Neuronal stem cell (in vitro differentiated cells): ENCODE measurements around the gene VPS13D.
"Not testable (repeated sequence)": the region's sequence is repeated elsewhere in the genome, so short reads cannot be mapped to it uniquely, and the experiment has no call there.

ENCODE experiments used
- DNase-seq: peaks from one replicate; pipeline ENCODE4 v3.0.0-alpha.2; 2013; ENCODE audit warnings: low spot score
- H2AFZ ChIP-seq: one replicate; pipeline ENCODE4 v1.6.1; 2013; ENCODE audit warnings: mild to moderate bottlenecking, low read length, inconsistent platforms
- H2AK5ac ChIP-seq: 2 replicates; pipeline ENCODE4 v1.6.1; 2013; ENCODE audit warnings: low read depth, mild to moderate bottlenecking, inconsistent platforms, low read length, moderate library complexity, mixed read lengths
- H2BK120ac ChIP-seq: 2 replicates; pipeline ENCODE4 v1.6.1; 2013; ENCODE audit warnings: low read depth, mild to moderate bottlenecking, inconsistent platforms, low read length, moderate library complexity, mixed read lengths
- H2BK12ac ChIP-seq: one replicate; pipeline ENCODE4 v1.6.1; 2013; ENCODE audit warnings: low read length, inconsistent platforms
- H2BK15ac ChIP-seq: 2 replicates; pipeline ENCODE4 v1.6.1; 2013; ENCODE audit warnings: mild to moderate bottlenecking, low read length, inconsistent platforms, mixed read lengths
- H2BK5ac ChIP-seq: one replicate; pipeline ENCODE4 v1.6.1; 2013; ENCODE audit warnings: inconsistent platforms, mild to moderate bottlenecking, low read length, moderate library complexity
- H3K14ac ChIP-seq: one replicate; pipeline ENCODE4 v1.6.1; 2013; ENCODE audit warnings: low read length, inconsistent platforms
- H3K18ac ChIP-seq: 2 replicates; pipeline ENCODE4 v1.6.1; 2013; ENCODE audit warnings: low read length, inconsistent platforms
- H3K23ac ChIP-seq: 2 replicates; pipeline ENCODE4 v1.6.1; 2013; ENCODE audit warnings: low read depth, mild to moderate bottlenecking, mixed read lengths, low read length, inconsistent platforms; ENCODE audit not compliant: poor library complexity
- H3K27ac ChIP-seq: replicated peaks from 3 replicates; pipeline ENCODE4 v1.5.1; 2013; ENCODE audit warnings: low read length, inconsistent platforms
- H3K27me3 ChIP-seq, 3 experiments: 2 replicates each; pipeline ENCODE4 v1.6.1; 2013; ENCODE audit warnings: low read length in 3 of 3, mild to moderate bottlenecking in 2 of 3, inconsistent platforms in 1 of 3, low read depth in 1 of 3, mixed read lengths in 1 of 3, moderate library complexity in 1 of 3; ENCODE audit not compliant: control insufficient read depth in 3 of 3, insufficient read depth in 3 of 3
- H3K36me3 ChIP-seq, 2 donors: replicated peaks in 1 of 2; 2 replicates each; pipeline ENCODE4 v1.6.1; 2013; ENCODE audit warnings: low read length in 2 of 2; ENCODE audit not compliant: control insufficient read depth in 2 of 2, insufficient read depth in 2 of 2
- H3K4ac ChIP-seq: 2 replicates; pipeline ENCODE4 v1.6.1; 2013; ENCODE audit warnings: inconsistent platforms, mild to moderate bottlenecking, low read length, moderate library complexity
- H3K4me1 ChIP-seq, 2 donors: 1 replicate in 1 of 2; 2 replicates in 1 of 2; pipeline ENCODE4 v1.6.1; 2013; ENCODE audit warnings: low read length in 2 of 2, low read depth in 1 of 2; ENCODE audit not compliant: control insufficient read depth in 2 of 2, insufficient read depth in 1 of 2
- H3K4me2 ChIP-seq: one replicate; pipeline ENCODE4 v1.6.1; 2013; ENCODE audit warnings: mild to moderate bottlenecking, low read length, inconsistent platforms; ENCODE audit not compliant: insufficient read depth, poor library complexity, severe bottlenecking
- H3K4me3 ChIP-seq, 2 donors: 2 replicates each; pipeline ENCODE4 v1.5.1; 2013; ENCODE audit warnings: low read length in 2 of 2, mild to moderate bottlenecking in 2 of 2, inconsistent platforms in 1 of 2, moderate library complexity in 1 of 2
- H3K79me1 ChIP-seq: one replicate; pipeline ENCODE4 v1.6.1; 2013; ENCODE audit warnings: low read depth, mild to moderate bottlenecking, inconsistent platforms, low read length, moderate library complexity
- H3K9ac ChIP-seq: one replicate; pipeline ENCODE4 v1.6.1; 2013; ENCODE audit warnings: mild to moderate bottlenecking, low read depth, low read length, inconsistent platforms; ENCODE audit not compliant: poor library complexity
- H3K9me3 ChIP-seq, 2 donors: replicated peaks in 1 of 2; 2 replicates each; pipeline versions ENCODE3 to v1.6.1; 2013; ENCODE audit warnings: low read length in 2 of 2, mild to moderate bottlenecking in 2 of 2, inconsistent platforms in 1 of 2, low read depth in 1 of 2, mixed read lengths in 1 of 2, moderate library complexity in 1 of 2; ENCODE audit not compliant: control insufficient read depth in 2 of 2, insufficient read depth in 1 of 2
- H4K8ac ChIP-seq: one replicate; pipeline ENCODE4 v1.6.1; 2013; ENCODE audit warnings: low read depth, mild to moderate bottlenecking, inconsistent platforms, low read length, moderate library complexity
- H4K91ac ChIP-seq: one replicate; pipeline ENCODE4 v1.6.1; 2013; ENCODE audit warnings: low read length, low read depth, mild to moderate bottlenecking, inconsistent platforms; ENCODE audit not compliant: poor library complexity
- whole genome bisulfite sequencing, 2 donors: extraction: QIAGEN DNeasy Blood & Tissue Kit; methylation state at CpG; one replicate each; pipeline ENCODE4 v1.1.7; 2013; ENCODE audit warnings: missing lambda C conversion rate in 2 of 2, mixed read lengths in 1 of 2; ENCODE audit not compliant: insufficient read length in 2 of 2, insufficient replicate concordance in 1 of 2; ENCODE audit errors: extremely low coverage in 2 of 2; 5-methylcytosine and 5-hydroxymethylcytosine counted together

The VPS13D gene

DNA sequence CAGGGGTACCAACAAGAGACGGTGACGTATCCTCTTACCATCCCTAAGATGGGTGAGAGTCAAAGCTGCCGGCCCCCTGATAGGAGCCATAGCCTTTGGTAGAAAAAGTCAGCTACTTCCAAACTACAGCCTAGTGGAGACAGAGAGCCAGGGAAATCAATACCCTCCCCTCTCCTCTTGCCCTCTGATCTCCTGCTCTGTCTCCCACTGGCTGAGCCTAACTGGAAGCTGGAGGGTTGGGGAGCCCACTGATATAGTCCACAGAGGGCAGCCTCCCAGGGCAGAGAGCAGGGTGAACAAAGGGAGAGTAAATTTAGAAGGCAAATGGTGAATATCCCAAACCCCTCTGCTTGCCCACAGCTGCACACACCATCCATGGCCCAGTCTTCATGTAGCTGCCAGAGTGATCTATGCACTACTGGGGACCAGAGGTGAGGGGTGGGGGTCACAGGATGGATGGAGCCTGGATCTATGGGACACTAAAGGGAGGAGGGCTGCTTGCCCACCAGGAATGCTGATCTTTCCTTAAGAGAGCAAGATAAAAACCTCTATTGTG, 308.2 kb downstream of the VPS13D start:
- Histone ChIP-seq H2BK12ac (no peak overlapping the region), H3K4ac (no peak overlapping the region), H3K79me1 (no peaks in the 10 kb centered on the region), H3K27me3 (peaks cover 0 to 7% (median 0%) of the 10 kb centered on the region in 3 experiments), H3K9me3 (no peaks in the 10 kb centered on the region), H2BK15ac (no peak overlapping the region), H2BK5ac (no peak overlapping the region), H3K4me1 (peaks cover 18 to 28% of the 10 kb centered on the region in 2 donors), H3K4me2 (no peak overlapping the region), H3K4me3 (no peak overlapping the region), H3K18ac (no peak overlapping the region), H4K91ac (no peak overlapping the region), H3K36me3 (no peaks in the 10 kb centered on the region), H3K9ac (no peak overlapping the region), H3K23ac (no peak overlapping the region), H2AFZ (peak overlapping the region; percentile 5), H4K8ac (no peak overlapping the region), H3K27ac (no peak overlapping the region), H3K14ac (no peak overlapping the region), H2AK5ac (peak overlapping the region; percentile 20), H2BK120ac (no peak overlapping the region)
- no CpG with 5 or more reads among the region's 3 CpGs for WGBS, 2 donors
- DNase-seq, result no peak

DNA sequence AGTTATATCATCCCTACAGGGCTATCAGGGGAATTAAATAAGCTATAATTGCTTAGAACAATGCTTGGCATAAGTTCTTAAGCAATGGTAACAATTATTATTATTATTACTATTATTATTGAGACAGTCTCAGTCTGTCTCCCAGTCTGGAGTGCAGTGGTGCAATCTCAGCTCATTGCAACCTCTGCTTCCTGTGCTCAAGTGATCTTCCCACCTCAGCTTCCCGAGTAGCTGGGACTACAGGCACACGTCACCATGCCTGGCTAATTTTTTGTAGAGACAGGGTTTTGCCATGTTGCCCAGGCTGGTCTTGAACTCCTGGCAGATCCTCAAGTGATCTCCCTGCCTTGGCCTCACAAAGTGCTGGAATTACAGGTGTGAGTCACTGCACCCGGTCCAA, 308.7 kb downstream of the VPS13D start:
- H3K79me1 ChIP-seq, H2AFZ ChIP-seq, H3K23ac ChIP-seq, H2BK5ac ChIP-seq, H2BK12ac ChIP-seq, DNase-seq, H3K4me3 ChIP-seq, H4K91ac ChIP-seq, H2BK120ac ChIP-seq, H2AK5ac ChIP-seq, H3K4ac ChIP-seq, H3K14ac ChIP-seq, H3K9ac ChIP-seq, H3K9me3 ChIP-seq, H3K27ac ChIP-seq, H3K4me2 ChIP-seq, H4K8ac ChIP-seq, H2BK15ac ChIP-seq, H3K27me3 ChIP-seq, H3K18ac ChIP-seq, H3K36me3 ChIP-seq: not testable (repeated sequence)
- no CpG with 5 or more reads among the region's 3 CpGs for WGBS, 2 donors
- peaks cover 18 to 28% of the 10 kb centered on the region in 2 donors for H3K4me1 ChIP-seq

- H2AFZ ChIP-seq, result no peak overlapping the region
- WGBS, 2 donors, result no CpG with 5 or more reads among the region's 2 CpGs
These were observed 309.5 kb downstream of the VPS13D start for GRCh38 chr1:12539320-12539704.

GRCh38 chr1:12539705-12540579, 310.1 kb downstream of the VPS13D start:
- peak; percentile 61 for DNase-seq
- Histone ChIP-seq H3K9me3 (no peaks in the 10 kb centered on the region), H3K79me1 (no peaks in the 10 kb centered on the region), H3K4me1 (peaks cover 18 to 28% of the 10 kb centered on the region in 2 donors), H3K27me3 (peaks cover 0 to 7% (median 0%) of the 10 kb centered on the region in 3 experiments), H3K4me2 (peak overlapping the region; percentile 51), H4K8ac (no peak overlapping the region), H3K9ac (no peak overlapping the region), H2BK5ac (no peak overlapping the region), H3K27ac (no peak overlapping the region), H4K91ac (no peak overlapping the region), H3K4me3 (no peak overlapping the region), H3K4ac (no peak overlapping the region), H3K23ac (no peak overlapping the region), H2BK120ac (no peak overlapping the region), H2AK5ac (peak overlapping the region; percentile 36), H3K18ac (peak overlapping the region; percentile 88), H3K14ac (no peak overlapping the region), H2AFZ (peak overlapping the region; percentile 81), H2BK15ac (no peak overlapping the region), H2BK12ac (no peak overlapping the region), H3K36me3 (no peaks in the 10 kb centered on the region)
- WGBS, 2 donors, result no CpG with 5 or more reads among the region's 34 CpGs

More at GRCh38 chr1:12539320-12539704, 309.5 kb downstream of the VPS13D start:
- H3K18ac ChIP-seq, result peak overlapping the region; percentile 20
- H2BK12ac ChIP-seq, result no peak overlapping the region
- no peak overlapping the region for H3K14ac ChIP-seq
- H4K91ac ChIP-seq, result no peak overlapping the region
- no peak overlapping the region for H3K23ac ChIP-seq
- peaks cover 0 to 7% (median 0%) of the 10 kb centered on the region in 3 experiments for H3K27me3 ChIP-seq
- H3K9me3 ChIP-seq, result no peaks in the 10 kb centered on the region
- H3K27ac ChIP-seq, result no peak overlapping the region
- H3K4me2 ChIP-seq, result no peak overlapping the region
- H2BK120ac ChIP-seq, result no peak overlapping the region
- peak overlapping the region; percentile 1 for H2AK5ac ChIP-seq
- no peak overlapping the region for H3K4ac ChIP-seq
- H3K36me3 ChIP-seq, result no peaks in the 10 kb centered on the region
- peaks cover 18 to 28% of the 10 kb centered on the region in 2 donors for H3K4me1 ChIP-seq
- no peak for DNase-seq
- H3K4me3 ChIP-seq, result no peak overlapping the region
- no peak overlapping the region for H2BK5ac ChIP-seq
- no peak overlapping the region for H3K9ac ChIP-seq
- no peak overlapping the region for H2BK15ac ChIP-seq
- no peaks in the 10 kb centered on the region for H3K79me1 ChIP-seq
- H4K8ac ChIP-seq, result no peak overlapping the region
